SK-N-MC (cell line): Measurements from ENCODE around the gene EGFL8.
A peak's percentile ranks its signal among the peaks of the same experiment; 100 is the strongest.
"Not testable (repeated sequence)": the region's sequence is repeated elsewhere in the genome, so short reads cannot be mapped to it uniquely, and the experiment has no call there.

Source experiments
- DNase-seq: peaks from one replicate; pipeline ENCODE4 v3.0.0-alpha.2; 2011; ENCODE audit warnings: low read depth, low spot score
- H3K27ac ChIP-seq: fragments of 200-600 bp; sonication (generic); 2 replicates; pipeline ENCODE4 v1.5.1; 2016; ENCODE audit warnings: mixed run types
- H3K36me3 ChIP-seq: fragments of 200-600 bp; sonication (generic); 2 replicates; pipeline ENCODE4 v1.6.1; 2017; ENCODE audit warnings: antibody characterized with exemption, low read length, mixed read lengths; ENCODE audit not compliant: insufficient read depth
- H3K4me3 ChIP-seq: fragments of 200-600 bp; sonication (generic); 2 replicates; pipeline ENCODE4 v1.5.1; 2016
- H3K9ac ChIP-seq: fragments of 200-600 bp; sonication (generic); 2 replicates; pipeline ENCODE4 v1.8.0; 2017; ENCODE audit warnings: mixed run types, mixed read lengths; ENCODE audit not compliant: insufficient read length
- H3K9me3 ChIP-seq: fragments of 200-600 bp; sonication (generic); 2 replicates; pipeline ENCODE4 v1.6.1; 2017; ENCODE audit warnings: low read depth, mild to moderate bottlenecking, antibody characterized with exemption, low read length, moderate library complexity, mixed read lengths
- EZH2 ChIP-seq: fragments of 200-600 bp; sonication (generic); IDR thresholded peaks from one replicate; pipeline ENCODE4 v1.6.1; 2017; ENCODE audit warnings: antibody characterized with exemption
- FOXP2 ChIP-seq: optimal IDR thresholded peaks from 2 replicates; pipeline ENCODE3; 2011; ENCODE audit warnings: mild to moderate bottlenecking, moderate library complexity; ENCODE audit not compliant: insufficient read depth; ENCODE audit errors: extremely low read length, control extremely low read depth
- POLR2AphosphoS5 ChIP-seq: IDR thresholded peaks from 2 replicates; pipeline ENCODE4 v1.6.1; 2012; ENCODE audit warnings: mild to moderate bottlenecking, low read depth, low read length, borderline replicate concordance

The EGFL8 gene

GRCh38 chr6:32203426-32204267 lies 39.3 kb downstream of the EGFL8 start:
- peak overlapping the region; percentile 64 for H3K4me3 ChIP-seq

GRCh38 chr6:32204268-32204715 lies 39.9 kb downstream of the EGFL8 start:
- Histone ChIP-seq H3K36me3 (no peaks in the 10 kb centered on the region), H3K9me3 (no peaks in the 10 kb centered on the region), H3K27ac (peak overlapping the region; percentile 52), H3K9ac (no peak overlapping the region), H3K4me3 (no peak overlapping the region)
- no peak for TF ChIP-seq FOXP2
- no peak for TF ChIP-seq EZH2
- no peak for TF ChIP-seq POLR2AphosphoS5
- no peak for DNase-seq

More at GRCh38 chr6:32203426-32204267, 39.3 kb downstream of the EGFL8 start:
- Histone ChIP-seq H3K9ac (no peak overlapping the region), H3K27ac (peak overlapping the region; percentile 96), H3K36me3 (no peaks in the 10 kb centered on the region), H3K9me3 (no peaks in the 10 kb centered on the region)
- peak; percentile 40 for DNase-seq
- TF ChIP-seq POLR2AphosphoS5, result no peak
- no peak for TF ChIP-seq FOXP2
- no peak for TF ChIP-seq EZH2

DNA sequence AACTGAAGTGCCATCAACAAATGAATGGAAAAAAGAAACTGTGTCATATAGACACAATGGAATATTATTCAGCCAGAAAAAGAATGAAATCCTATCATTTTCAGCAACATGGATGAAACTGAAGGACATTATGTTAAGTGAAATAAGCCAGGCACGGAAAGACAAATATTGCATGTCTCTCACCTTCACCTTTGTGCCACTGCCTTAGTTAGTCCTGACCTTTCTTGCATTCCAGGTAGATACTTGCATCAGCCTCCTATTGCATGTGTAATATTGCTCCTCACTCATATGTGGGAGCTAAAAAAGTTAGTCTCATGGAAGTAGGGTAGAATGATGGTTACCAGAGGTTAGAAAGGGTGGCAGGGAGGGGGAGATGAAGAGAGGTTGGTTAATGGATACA lies 44.6 kb downstream of the EGFL8 start:
- TF ChIP-seq FOXP2, result no peak
- TF ChIP-seq POLR2AphosphoS5, result no peak
- no peak for TF ChIP-seq EZH2
- Histone ChIP-seq H3K4me3 (no peak overlapping the region), H3K36me3 (no peaks in the 10 kb centered on the region), H3K9me3 (no peaks in the 10 kb centered on the region), H3K27ac (no peak overlapping the region), H3K9ac (no peak overlapping the region)
- DNase-seq, result no peak

- no peak overlapping the region for H3K9ac ChIP-seq
- H3K36me3 ChIP-seq, result no peaks in the 10 kb centered on the region
- no peak overlapping the region for H3K27ac ChIP-seq
- no peak for DNase-seq
- TF ChIP-seq EZH2, result no peak
- no peak for TF ChIP-seq POLR2AphosphoS5
- no peak for TF ChIP-seq FOXP2
- no peaks in the 10 kb centered on the region for H3K9me3 ChIP-seq
- no peak overlapping the region for H3K4me3 ChIP-seq
Observed at GRCh38 chr6:32210191-32210601, 45.8 kb downstream of the EGFL8 start.

- not testable (repeated sequence) for DNase-seq, H3K4me3 ChIP-seq, H3K9me3 ChIP-seq, H3K36me3 ChIP-seq, H3K27ac ChIP-seq, H3K9ac ChIP-seq
Observed at GRCh38 chr6:32211432-32211831, 47.0 kb downstream of the EGFL8 start.

DNA sequence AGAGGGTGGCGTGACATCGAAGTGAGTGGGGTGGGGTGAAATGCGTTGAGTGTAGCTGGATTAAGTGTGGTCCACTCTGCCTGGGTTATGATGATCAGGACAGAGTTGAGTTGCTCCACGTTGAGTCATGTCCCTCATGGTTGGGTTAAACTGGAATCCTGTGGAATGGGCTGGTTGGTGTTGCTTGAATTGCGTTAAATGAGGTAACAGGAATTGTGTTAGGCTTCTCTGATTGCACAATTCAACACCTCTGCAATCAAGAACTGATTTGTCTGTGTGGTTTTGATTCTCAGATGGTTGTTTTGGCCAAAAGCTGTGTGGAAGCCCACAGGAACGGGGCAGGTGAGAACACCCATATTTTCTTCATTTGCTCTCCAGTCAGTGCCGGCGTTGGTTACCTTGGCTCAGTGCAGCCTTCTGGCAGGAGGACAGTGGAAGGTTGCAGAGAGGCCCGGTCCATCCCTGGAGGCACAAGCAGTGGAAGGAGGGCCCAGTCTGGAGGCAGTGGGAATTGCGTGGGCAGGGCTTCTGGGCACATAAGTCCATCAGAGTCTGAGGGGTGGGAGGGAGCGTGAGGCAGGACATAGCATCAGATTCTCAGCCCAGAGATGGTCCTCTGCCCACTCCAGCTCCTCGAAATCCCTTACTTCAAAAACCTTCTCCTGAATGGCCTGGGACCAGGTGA lies 47.8 kb downstream of the EGFL8 start:
- no peak for DNase-seq
- no peaks in the 10 kb centered on the region for H3K9me3 ChIP-seq
- H3K27ac ChIP-seq, result 0 out of 2 replicates have a peak overlapping the region, but pooled peaks have one; percentile 19
- H3K9ac ChIP-seq, result no peak overlapping the region
- H3K4me3 ChIP-seq, result no peak overlapping the region
- no peaks in the 10 kb centered on the region for H3K36me3 ChIP-seq
- TF ChIP-seq EZH2, result no peak
- TF ChIP-seq POLR2AphosphoS5, result no peak
- no peak for TF ChIP-seq FOXP2

DNA sequence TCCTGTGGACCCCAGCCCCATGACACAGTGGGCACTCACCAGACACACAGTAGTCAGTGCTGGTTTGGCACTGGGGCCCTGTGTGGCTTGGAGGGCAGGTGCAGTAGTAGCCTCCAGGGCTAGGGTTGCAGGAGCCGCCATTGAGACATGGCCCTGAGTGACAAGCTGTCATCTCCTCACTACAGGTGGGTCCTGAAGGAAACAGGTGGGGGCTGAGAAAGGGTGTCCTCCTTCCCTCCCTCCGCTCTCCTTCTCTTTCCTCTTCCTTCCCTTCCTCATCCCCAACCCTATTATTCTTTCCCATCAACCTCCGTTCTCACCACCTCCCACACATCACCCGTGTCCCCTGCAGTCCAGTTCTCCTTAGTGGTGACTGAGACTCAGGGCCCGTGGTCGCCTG lies 49.3 kb downstream of the EGFL8 start:
- Histone ChIP-seq H3K27ac (no peak overlapping the region), H3K9ac (no peak overlapping the region), H3K9me3 (no peaks in the 10 kb centered on the region), H3K36me3 (no peaks in the 10 kb centered on the region), H3K4me3 (no peak overlapping the region)
- TF ChIP-seq EZH2, result no peak
- no peak for TF ChIP-seq POLR2AphosphoS5
- no peak for TF ChIP-seq FOXP2
- no peak for DNase-seq

DNA sequence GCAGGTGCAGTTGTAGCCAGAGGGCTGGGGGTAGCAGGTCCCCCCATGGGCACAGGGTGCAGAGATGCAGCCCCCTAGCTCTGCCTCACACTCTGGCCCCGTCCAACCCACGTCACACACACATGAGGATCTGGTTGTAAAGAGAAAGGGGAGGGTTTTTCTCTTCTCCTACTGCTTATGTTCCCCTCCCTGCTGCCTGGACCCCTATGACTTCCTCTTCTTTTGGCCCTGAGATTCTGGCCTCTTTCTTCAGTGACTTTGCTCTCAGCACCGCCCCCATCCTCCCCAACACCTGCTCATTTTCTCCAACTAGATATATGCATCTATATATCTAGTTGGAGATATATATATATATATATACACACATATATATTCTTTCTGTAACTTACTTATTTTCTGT lies 49.7 kb downstream of the EGFL8 start:
- no peak for DNase-seq

More for the DNA sequence above, 49.7 kb downstream of the EGFL8 start:
- Histone ChIP-seq H3K9me3 (no peaks in the 10 kb centered on the region), H3K27ac (no peak overlapping the region), H3K36me3 (no peaks in the 10 kb centered on the region), H3K4me3 (no peak overlapping the region), H3K9ac (no peak overlapping the region)
- TF ChIP-seq FOXP2 (no peak), EZH2 (no peak), POLR2AphosphoS5 (no peak)
